ENCODE data around the gene FYCO1.

GRCh38 chr3:45947361-45947760 lies 48.3 kb downstream of the FYCO1 start:
- TF ChIP-seq CTCF (IDR thresholded peaks at IDR 0.05) (no peak), EP300 (IDR thresholded peaks at IDR 0.05) (no peak), POLR2A (IDR thresholded peaks at IDR 0.05) (no peak)
